ENCODE results near the gene C1QTNF4. TPM values are rescaled to one million over a fixed set of nuclear protein-coding genes. Genes with fewer than 3 reads are reported as not detected.

Gene C1QTNF4
- total and polyA plus RNA-seq, 2 donors (not counting 1 experiment from before 2014, with no cell fraction given) = 1.6 TPM; not detected in 1

- Mint-ChIP-seq H3K27ac (no peak overlapping the region), H3K4me3 (no peak overlapping the region), H3K27me3 (no peaks in the 10 kb centered on the region), H3K9me3 (ENCODE audit: insufficient read depth) (no peaks in the 10 kb centered on the region), H3K4me1 (no peaks in the 10 kb centered on the region)
- H3K27ac ChIP-seq (ENCODE audit: low read length in 2 of 2) = no peak overlapping the region
- DNase-seq = no peak
- no peaks in the 10 kb centered on the region for H3K4me1 ChIP-seq (ENCODE audit: control insufficient read depth in 2 of 2, insufficient read depth in 2 of 2, low read length in 2 of 2)
- POLR2A ChIA-PET = interaction anchor here (0.6 kb wide), 2 partner anchors 142 to 178 kb away, joined by 3 read pairs; no protein-coding TSS in a partner anchor
- ATAC-seq (ENCODE audit: low read depth) = no peak
- no peak overlapping the region for H3K9ac ChIP-seq (ENCODE audit: low read length)
- no peaks in the 10 kb centered on the region for H3K27me3 ChIP-seq (replicated peaks in 1 of 4; ENCODE audit: control extremely low read depth in 1 of 4, control insufficient read depth in 3 of 4, insufficient read depth in 4 of 4, low read length in 3 of 4)
- TF ChIP-seq, protein P1, sequence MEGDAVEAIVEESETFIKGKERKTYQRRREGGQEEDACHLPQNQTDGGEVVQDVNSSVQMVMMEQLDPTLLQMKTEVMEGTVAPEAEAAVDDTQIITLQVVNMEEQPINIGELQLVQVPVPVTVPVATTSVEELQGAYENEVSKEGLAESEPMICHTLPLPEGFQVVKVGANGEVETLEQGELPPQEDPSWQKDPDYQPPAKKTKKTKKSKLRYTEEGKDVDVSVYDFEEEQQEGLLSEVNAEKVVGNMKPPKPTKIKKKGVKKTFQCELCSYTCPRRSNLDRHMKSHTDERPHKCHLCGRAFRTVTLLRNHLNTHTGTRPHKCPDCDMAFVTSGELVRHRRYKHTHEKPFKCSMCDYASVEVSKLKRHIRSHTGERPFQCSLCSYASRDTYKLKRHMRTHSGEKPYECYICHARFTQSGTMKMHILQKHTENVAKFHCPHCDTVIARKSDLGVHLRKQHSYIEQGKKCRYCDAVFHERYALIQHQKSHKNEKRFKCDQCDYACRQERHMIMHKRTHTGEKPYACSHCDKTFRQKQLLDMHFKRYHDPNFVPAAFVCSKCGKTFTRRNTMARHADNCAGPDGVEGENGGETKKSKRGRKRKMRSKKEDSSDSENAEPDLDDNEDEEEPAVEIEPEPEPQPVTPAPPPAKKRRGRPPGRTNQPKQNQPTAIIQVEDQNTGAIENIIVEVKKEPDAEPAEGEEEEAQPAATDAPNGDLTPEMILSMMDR (IDR thresholded peaks at IDR 0.05) = no peak
- TF ChIP-seq EZH2 (IDR thresholded peaks at IDR 0.05; ENCODE audit: borderline replicate concordance, insufficient read depth, low read depth, low read length, poor library complexity, severe bottlenecking) = no peak
- no peak overlapping the region for H2AFZ ChIP-seq (ENCODE audit: insufficient read depth, low read depth, low read length, poor library complexity, severe bottlenecking)
- H4K20me1 ChIP-seq (ENCODE audit: control insufficient read depth, insufficient read depth, low read length, poor library complexity, severe bottlenecking) = no peaks in the 10 kb centered on the region
- H3K9me3 ChIP-seq (ENCODE audit: control extremely low read depth in 1 of 3, control insufficient read depth in 2 of 3, insufficient read depth in 1 of 3, low read length in 2 of 3) = no peaks in the 10 kb centered on the region
- peaks cover 20 to 57% of the 10 kb centered on the region in 2 experiments for H3K36me3 ChIP-seq (replicated peaks in 1 of 2; ENCODE audit: control extremely low read depth in 1 of 2, control insufficient read depth in 1 of 2, extremely low read depth in 1 of 2, insufficient read depth in 2 of 2, low read length in 1 of 2)
- intact Hi-C loops (cut with micrococcal nuclease) = no loop called here
- no peak overlapping the region for H3K4me2 ChIP-seq (replicated peaks; ENCODE audit: low read depth, low read length, poor library complexity, severe bottlenecking)
- no peak overlapping the region for H3K4me3 ChIP-seq (ENCODE audit: control extremely low read depth in 1 of 5, extremely low read depth in 1 of 5, insufficient read depth in 1 of 5, low read depth in 2 of 5, low read length in 4 of 5)
- WGBS (ENCODE audit: insufficient coverage) = 93% methylated on average over 4 of the region's 8 CpGs
- no peaks in the 10 kb centered on the region for H3K79me2 ChIP-seq (ENCODE audit: control insufficient read depth, insufficient read depth, low read length)
- CTCF ChIA-PET = no interaction called here
Measured at GRCh38 chr11:47626234-47626633, 32.0 kb upstream of the C1QTNF4 start.

DNA sequence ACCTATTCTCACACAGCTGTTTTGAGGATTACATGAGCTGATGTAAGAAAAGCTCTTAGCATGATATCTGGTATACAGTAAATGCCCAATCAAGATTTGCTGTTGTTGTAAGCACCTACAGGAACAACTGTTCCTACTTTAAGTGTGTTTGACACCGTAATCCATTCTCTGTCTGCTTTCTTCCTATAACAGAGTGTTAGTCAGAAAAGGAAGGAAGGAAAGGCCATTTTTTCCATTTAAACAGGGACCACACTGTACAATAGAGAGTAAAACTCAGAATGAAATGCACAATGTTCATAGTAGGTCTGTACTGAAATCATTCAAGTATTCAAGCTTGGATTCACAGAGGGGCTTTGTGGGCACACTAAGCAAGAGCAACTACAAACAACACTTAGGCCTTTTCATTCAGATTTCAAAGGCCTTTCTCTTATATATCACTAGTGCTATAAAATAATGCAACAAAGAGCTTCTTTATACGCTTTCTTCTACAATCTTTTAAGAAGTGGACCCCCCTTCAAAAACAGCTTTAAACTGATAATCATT lies 26.7 kb upstream of the C1QTNF4 start:
- H4K20me1 ChIP-seq (ENCODE audit: control insufficient read depth, insufficient read depth, low read length, poor library complexity, severe bottlenecking) = no peaks in the 10 kb centered on the region
- Mint-ChIP-seq H3K9me3 (ENCODE audit: insufficient read depth) (no peaks in the 10 kb centered on the region), H3K4me1 (no peaks in the 10 kb centered on the region), H3K4me3 (no peak overlapping the region), H3K27ac (no peak overlapping the region), H3K27me3 (no peaks in the 10 kb centered on the region)
- WGBS (ENCODE audit: insufficient coverage) = no CpG with 5 or more reads among the region's 2 CpGs
- no peak overlapping the region for H3K4me2 ChIP-seq (replicated peaks; ENCODE audit: low read depth, low read length, poor library complexity, severe bottlenecking)
- no peak for ATAC-seq (ENCODE audit: low read depth)
- H3K4me1 ChIP-seq (ENCODE audit: control insufficient read depth in 2 of 2, insufficient read depth in 2 of 2, low read length in 2 of 2) = no peaks in the 10 kb centered on the region
- H3K4me3 ChIP-seq (ENCODE audit: control extremely low read depth in 1 of 5, extremely low read depth in 1 of 5, insufficient read depth in 1 of 5, low read depth in 2 of 5, low read length in 4 of 5) = no peak overlapping the region
- peaks cover 32 to 51% of the 10 kb centered on the region in 2 experiments for H3K36me3 ChIP-seq (replicated peaks in 1 of 2; ENCODE audit: control extremely low read depth in 1 of 2, control insufficient read depth in 1 of 2, extremely low read depth in 1 of 2, insufficient read depth in 2 of 2, low read length in 1 of 2)
- H3K9me3 ChIP-seq (ENCODE audit: control extremely low read depth in 1 of 3, control insufficient read depth in 2 of 3, insufficient read depth in 1 of 3, low read length in 2 of 3) = no peaks in the 10 kb centered on the region
- TF ChIP-seq, protein P1 (IDR thresholded peaks at IDR 0.05) = no peak
- TF ChIP-seq EZH2 (IDR thresholded peaks at IDR 0.05; ENCODE audit: borderline replicate concordance, insufficient read depth, low read depth, low read length, poor library complexity, severe bottlenecking) = no peak
- CTCF ChIA-PET = no interaction called here
- DNase-seq = no peak
- no peaks in the 10 kb centered on the region for H3K79me2 ChIP-seq (ENCODE audit: control insufficient read depth, insufficient read depth, low read length)
- POLR2A ChIA-PET = interaction anchor here (0.7 kb wide), 1 partner anchor 434 kb away, joined by 4 read pairs; no protein-coding TSS in a partner anchor
- H2AFZ ChIP-seq (ENCODE audit: insufficient read depth, low read depth, low read length, poor library complexity, severe bottlenecking) = no peak overlapping the region
- H3K27me3 ChIP-seq (replicated peaks in 1 of 4; ENCODE audit: control extremely low read depth in 1 of 4, control insufficient read depth in 3 of 4, insufficient read depth in 4 of 4, low read length in 3 of 4) = no peaks in the 10 kb centered on the region
- no peak overlapping the region for H3K9ac ChIP-seq (ENCODE audit: low read length)
- intact Hi-C loops (cut with micrococcal nuclease) = no loop called here
- no peak overlapping the region for H3K27ac ChIP-seq (ENCODE audit: low read length in 2 of 2)

All from B cell (primary cell).